IMR-90 (cell line): Measurements from ENCODE around the gene SEH1L. TPM values are rescaled to one million over a fixed set of nuclear protein-coding genes. Genes with fewer than 3 reads are reported as not detected.

Source experiments
- ATAC-seq: fragments of 200-7000 bp; cut with Tn5 transposase; 2 replicates; pipeline ENCODE4 v1.9.1; 2020; ENCODE audit warnings: low read depth, mild to moderate bottlenecking, moderate library complexity
- BruUV-seq: library from RNA; stranded (reverse); fragments of 400-500 nt; replicated peaks from 2 replicates; lab custom pipeline; 2021; lab: Mats Ljungman, UMichigan
- CTCF ChIA-PET: fragments of 300-600 bp; formaldehyde crosslinking; extraction: SDS; loops from one replicate; lab custom pipeline; 2021; ENCODE audit warnings: antibody characterized with exemption; lab: Yijun Ruan, JAX
- POLR2A ChIA-PET: fragments of 300-600 bp; sonication (Branson Sonifier 250); formaldehyde crosslinking; loops from one replicate; lab custom pipeline; 2022; ENCODE audit warnings: antibody characterized with exemption; ENCODE audit not compliant: unreplicated experiment; lab: Charles Lee
- DNase-seq: peaks from one replicate; pipeline ENCODE4 v3.0.0; 2013
- H2AFZ ChIP-seq: replicated peaks from 2 replicates; pipeline ENCODE3; 2013; ENCODE audit warnings: low read length, mild to moderate bottlenecking; ENCODE audit not compliant: poor library complexity
- H2AK5ac ChIP-seq: 2 replicates; pipeline ENCODE4 v1.6.1; 2013; ENCODE audit warnings: low read depth, low read length, inconsistent platforms
- H2AK9ac ChIP-seq: replicated peaks from 2 replicates; pipeline ENCODE3; 2013; ENCODE audit warnings: mild to moderate bottlenecking, low read depth, low read length, moderate library complexity; ENCODE audit not compliant: poor library complexity
- H2BK120ac ChIP-seq: 2 replicates; pipeline ENCODE4 v1.6.1; 2013; ENCODE audit warnings: low read depth, low read length, inconsistent platforms
- H2BK15ac ChIP-seq: 3 replicates; pipeline ENCODE4 v1.6.1; 2013; ENCODE audit warnings: low read depth, low read length, inconsistent platforms
- H2BK20ac ChIP-seq: 2 replicates; pipeline ENCODE4 v1.6.1; 2013; ENCODE audit warnings: low read depth, mild to moderate bottlenecking, inconsistent platforms, low read length, moderate library complexity
- H2BK5ac ChIP-seq: 2 replicates; pipeline ENCODE4 v1.6.1; 2013; ENCODE audit warnings: mild to moderate bottlenecking, low read depth, low read length, inconsistent platforms; ENCODE audit not compliant: poor library complexity, severe bottlenecking
- H3K14ac ChIP-seq: replicated peaks from 2 replicates; pipeline ENCODE4 v1.6.1; 2013; ENCODE audit warnings: low read depth, low read length, inconsistent platforms
- H3K18ac ChIP-seq: 2 replicates; pipeline ENCODE4 v1.6.1; 2013; ENCODE audit warnings: low read depth, low read length, control low read depth
- H3K23ac ChIP-seq: 2 replicates; pipeline ENCODE4 v1.6.1; 2013; ENCODE audit warnings: low read depth, low read length, inconsistent platforms
- H3K27ac ChIP-seq: 2 replicates; pipeline ENCODE4 v1.5.1; 2013; ENCODE audit warnings: mild to moderate bottlenecking, control low read depth, low read length; ENCODE audit not compliant: insufficient read depth
- H3K27me3 ChIP-seq: 2 replicates; pipeline ENCODE4 v1.6.1; 2013; ENCODE audit warnings: low read length; ENCODE audit not compliant: control insufficient read depth, insufficient read depth
- H3K36me3 ChIP-seq: 2 replicates; pipeline ENCODE4 v1.6.1; 2013; ENCODE audit warnings: low read length, mixed read lengths; ENCODE audit not compliant: control insufficient read depth, insufficient read depth
- H3K4ac ChIP-seq: 2 replicates; pipeline ENCODE4 v1.6.1; 2013; ENCODE audit warnings: low read depth, low read length, inconsistent platforms
- H3K4me1 ChIP-seq: 2 replicates; pipeline ENCODE4 v1.6.1; 2013; ENCODE audit warnings: low read length, mixed read lengths; ENCODE audit not compliant: control insufficient read depth, insufficient read depth
- H3K4me2 ChIP-seq: 2 replicates; pipeline ENCODE4 v1.6.1; 2013; ENCODE audit warnings: low read depth, mild to moderate bottlenecking, control low read depth, low read length, moderate library complexity
- H3K4me3 ChIP-seq: 2 replicates; pipeline ENCODE4 v1.5.1; 2013; ENCODE audit warnings: low read depth, mild to moderate bottlenecking, control low read depth, low read length, moderate library complexity; ENCODE audit not compliant: insufficient read depth
- H3K56ac ChIP-seq: 2 replicates; pipeline ENCODE4 v1.6.1; 2013; ENCODE audit warnings: low read length, inconsistent platforms; ENCODE audit not compliant: insufficient read depth; ENCODE audit errors: extremely low read depth
- H3K79me1 ChIP-seq, 2 experiments: 2 replicates each; pipeline ENCODE4 v1.6.1; 2013; ENCODE audit warnings: low read length in 2 of 2, inconsistent platforms in 1 of 2, low read depth in 1 of 2
- H3K9ac ChIP-seq: 2 replicates; pipeline ENCODE4 v1.6.1; 2013; ENCODE audit warnings: low read depth, low read length, control low read depth
- H3K9me1 ChIP-seq: 2 replicates; pipeline ENCODE4 v1.6.1; 2013; ENCODE audit warnings: low read length, inconsistent platforms; ENCODE audit not compliant: insufficient read depth
- H3K9me3 ChIP-seq: 2 replicates; pipeline ENCODE4 v1.6.1; 2013; ENCODE audit warnings: low read length; ENCODE audit not compliant: control insufficient read depth, insufficient read depth
- H4K20me1 ChIP-seq: 2 replicates; pipeline ENCODE4 v1.6.1; 2013; ENCODE audit warnings: low read length, inconsistent platforms; ENCODE audit not compliant: insufficient read depth
- H4K5ac ChIP-seq: 2 replicates; pipeline ENCODE4 v1.6.1; 2013; ENCODE audit warnings: mild to moderate bottlenecking, low read depth, low read length, control low read depth
- H4K8ac ChIP-seq, 2 experiments: 2 replicates each; pipeline ENCODE4 v1.6.1; 2013; ENCODE audit warnings: low read depth in 2 of 2, low read length in 2 of 2, control low read depth in 1 of 2, inconsistent platforms in 1 of 2
- H4K91ac ChIP-seq: 2 replicates; pipeline ENCODE4 v1.6.1; 2013; ENCODE audit warnings: low read depth, low read length, inconsistent platforms; ENCODE audit not compliant: insufficient read depth
- BHLHE40 ChIP-seq: fragments of 150-350 bp; IDR thresholded peaks from 2 replicates; pipeline ENCODE4 v1.6.1; 2016; ENCODE audit warnings: mild to moderate bottlenecking, low read depth, low read length
- CEBPB ChIP-seq: IDR thresholded peaks from 2 replicates; pipeline ENCODE4 v1.6.1; 2012; ENCODE audit warnings: low read depth, low read length, improper control_type of control experiment
- CHD1 ChIP-seq: IDR thresholded peaks from 2 replicates; pipeline ENCODE4 v1.6.1; 2012; ENCODE audit warnings: low read depth, low read length, improper control_type of control experiment
- CTCF ChIP-seq: conservative IDR thresholded peaks from 2 replicates; pipeline ENCODE4 v1.5.1; 2012; ENCODE audit warnings: mild to moderate bottlenecking, low read depth, low read length, improper control_type of control experiment
- FOS ChIP-seq: fragments of 150-350 bp; IDR thresholded peaks from 2 replicates; pipeline ENCODE4 v1.6.1; 2016; ENCODE audit warnings: low read depth, low read length
- MAFK ChIP-seq: IDR thresholded peaks from 2 replicates; pipeline ENCODE4 v1.6.1; 2012; ENCODE audit warnings: low read depth, low read length, improper control_type of control experiment
- MAZ ChIP-seq: IDR thresholded peaks from 2 replicates; pipeline ENCODE4 v1.6.1; 2012; ENCODE audit warnings: low read depth, mild to moderate bottlenecking, low read length, improper control_type of control experiment, moderate library complexity, borderline replicate concordance
- MXI1 ChIP-seq: IDR thresholded peaks from 2 replicates; pipeline ENCODE4 v1.6.1; 2012; ENCODE audit warnings: low read depth, mild to moderate bottlenecking, low read length, moderate library complexity, borderline replicate concordance
- NFE2L2 ChIP-seq: fragments of 150-350 bp; IDR thresholded peaks from 2 replicates; pipeline ENCODE4 v1.6.1; 2016; ENCODE audit warnings: low read depth, mild to moderate bottlenecking, low read length
- POLR2A ChIP-seq: IDR thresholded peaks from 2 replicates; pipeline ENCODE4 v1.6.1; 2012; ENCODE audit warnings: mild to moderate bottlenecking, low read depth, low read length
- RAD21 ChIP-seq: IDR thresholded peaks from 2 replicates; pipeline ENCODE4 v1.6.1; 2012; ENCODE audit warnings: low read length, improper control_type of control experiment
- RCOR1 ChIP-seq: IDR thresholded peaks from 2 replicates; pipeline ENCODE4 v1.6.1; 2012; ENCODE audit warnings: mild to moderate bottlenecking, low read length, improper control_type of control experiment; ENCODE audit not compliant: insufficient replicate concordance
- RFX5 ChIP-seq: IDR thresholded peaks from 2 replicates; pipeline ENCODE4 v1.8.0; 2012; ENCODE audit warnings: low read depth, mild to moderate bottlenecking, low read length, moderate library complexity
- SMC3 ChIP-seq: fragments of 150-350 bp; IDR thresholded peaks from 2 replicates; pipeline ENCODE4 v1.6.1; 2016; ENCODE audit warnings: low read depth, mild to moderate bottlenecking, antibody characterized with exemption, low read length, moderate library complexity
- USF2 ChIP-seq: fragments of 150-350 bp; IDR thresholded peaks from 2 replicates; pipeline ENCODE4 v1.6.1; 2017; ENCODE audit warnings: mild to moderate bottlenecking, antibody characterized with exemption, low read length, low read depth
- WGBS, 2 experiments: methylation state at CpG; one replicate each; pipeline versions ENCODE4 v1.1.5 to v1.1.7; 2013; ENCODE audit warnings: missing lambda C conversion rate in 2 of 2; ENCODE audit not compliant: insufficient read length in 1 of 2; ENCODE audit errors: extremely low coverage in 2 of 2; 5-methylcytosine and 5-hydroxymethylcytosine counted together
- dilution Hi-C: fragments of 300-500 bp; cut with HindIII; formaldehyde crosslinking; loops from one replicate; pipeline ENCODE4 v1.14.3; 2018; ENCODE audit warnings: low sequenced_read_pairs; ENCODE audit not compliant: unreplicated experiment
- in situ Hi-C: fragments of 300-500 bp; cut with MboI; formaldehyde crosslinking; loops from 3 replicates; pipeline ENCODE4 v1.14.3; 2019; ENCODE audit warnings: low sequenced_read_pairs, inconsistent platforms, mixed read lengths
- intact Hi-C: fragments of 100-400 bp; cut with micrococcal nuclease; formaldehyde crosslinking; loops from 2 replicates; pipeline ENCODE4 v1.10.0; 2022
- polyA plus RNA-seq, 3 experiments: library from polyadenylated mRNA; depleted of rRNA; stranded (reverse); fragments of >200 nt; gene quantifications; 2 replicates each; pipeline ENCODE4 v1.2.3, GENCODE V29; 2012; ENCODE audit warnings: low replicate concordance in 1 of 3
- total RNA-seq: library from RNA; depleted of rRNA; stranded (reverse); fragments of >200 nt; gene quantifications from 2 replicates; pipeline ENCODE4 v1.2.3, GENCODE V29; 2012
- TF ChIP-seq, protein P1 (sequence below): fragments of 150-350 bp; IDR thresholded peaks from 2 replicates; pipeline ENCODE4 v1.6.1; 2016; ENCODE audit warnings: low read depth, mild to moderate bottlenecking, low read length, moderate library complexity, borderline replicate concordance

Gene SEH1L
- total and polyA plus RNA-seq, 2 of the 4 experiments (the other 2 are of a cell fraction), result 27.6 to 45.5 TPM

DNA sequence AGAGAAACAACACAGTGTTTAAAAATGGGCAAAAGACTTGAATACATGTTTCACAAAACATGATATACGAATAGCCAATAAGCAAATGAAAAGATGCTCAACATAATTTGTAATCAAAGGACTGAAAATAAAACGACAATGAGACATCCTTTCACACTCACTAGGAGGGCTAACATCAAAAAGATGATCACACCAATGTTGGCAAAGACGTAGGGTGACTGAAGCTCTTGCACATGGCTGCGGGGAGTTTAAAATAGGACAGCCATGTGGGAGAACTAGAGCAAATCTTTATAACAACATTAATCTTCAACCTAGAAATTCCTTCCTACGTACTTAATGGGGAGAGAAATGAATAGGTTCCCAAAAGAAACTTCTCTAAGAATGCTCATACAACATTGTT lies 19.2 kb upstream of the SEH1L start:
- Histone ChIP-seq H3K56ac (no peak overlapping the region), H4K20me1 (no peaks in the 10 kb centered on the region), H2BK20ac (no peak overlapping the region), H2BK5ac (no peak overlapping the region), H3K14ac (no peak overlapping the region), H4K8ac (no peak overlapping the region), H3K79me1 (no peaks in the 10 kb centered on the region), H3K4me3 (no peak overlapping the region), H2BK15ac (no peak overlapping the region), H2AFZ (no peak overlapping the region), H3K9me3 (no peaks in the 10 kb centered on the region), H2AK9ac (no peak overlapping the region), H2AK5ac (no peak overlapping the region), H3K9ac (no peak overlapping the region), H2BK120ac (no peak overlapping the region), H3K18ac (no peak overlapping the region), H4K5ac (no peak overlapping the region), H3K27ac (no peak overlapping the region), H3K4me1 (no peaks in the 10 kb centered on the region), H3K9me1 (no peaks in the 10 kb centered on the region), H3K4me2 (no peak overlapping the region), H3K4ac (no peak overlapping the region), H3K27me3 (no peaks in the 10 kb centered on the region), H3K23ac (no peak overlapping the region), H4K91ac (no peak overlapping the region), H3K36me3 (no peaks in the 10 kb centered on the region)
- dilution Hi-C loops, result no loop called here
- WGBS, 2 experiments, result no CpG with 5 or more reads among the region's 5 CpGs
- intact Hi-C loops, result no loop called here
- in situ Hi-C loops, result no loop called here
- POLR2A ChIA-PET, result no interaction called here
- CTCF ChIA-PET, result no interaction called here
- no peak for DNase-seq
- TF ChIP-seq NFE2L2 (no peak), CEBPB (no peak), MXI1 (no peak), FOS (no peak), USF2 (no peak), RAD21 (no peak), RCOR1 (no peak), RFX5 (no peak), BHLHE40 (no peak), CHD1 (no peak), SMC3 (no peak), MAZ (no peak), POLR2A (no peak), MAFK (no peak), CTCF (no peak)
- TF ChIP-seq, protein P1, sequence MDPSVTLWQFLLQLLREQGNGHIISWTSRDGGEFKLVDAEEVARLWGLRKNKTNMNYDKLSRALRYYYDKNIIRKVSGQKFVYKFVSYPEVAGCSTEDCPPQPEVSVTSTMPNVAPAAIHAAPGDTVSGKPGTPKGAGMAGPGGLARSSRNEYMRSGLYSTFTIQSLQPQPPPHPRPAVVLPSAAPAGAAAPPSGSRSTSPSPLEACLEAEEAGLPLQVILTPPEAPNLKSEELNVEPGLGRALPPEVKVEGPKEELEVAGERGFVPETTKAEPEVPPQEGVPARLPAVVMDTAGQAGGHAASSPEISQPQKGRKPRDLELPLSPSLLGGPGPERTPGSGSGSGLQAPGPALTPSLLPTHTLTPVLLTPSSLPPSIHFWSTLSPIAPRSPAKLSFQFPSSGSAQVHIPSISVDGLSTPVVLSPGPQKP, result no peak
- BruUV-seq, result no TSS peak
- no peak for ATAC-seq
